Glomerular visceral epithelial cell (primary cell): ENCODE measurements around the gene GPATCH2.
A peak's percentile ranks its signal among the peaks of the same experiment; 100 is the strongest.

Experiments used
- DNase-seq: peaks from one replicate; pipeline ENCODE4 v3.0.0-alpha.2; 2016; ENCODE audit errors: extremely low spot score

The GPATCH2 gene

DNA sequence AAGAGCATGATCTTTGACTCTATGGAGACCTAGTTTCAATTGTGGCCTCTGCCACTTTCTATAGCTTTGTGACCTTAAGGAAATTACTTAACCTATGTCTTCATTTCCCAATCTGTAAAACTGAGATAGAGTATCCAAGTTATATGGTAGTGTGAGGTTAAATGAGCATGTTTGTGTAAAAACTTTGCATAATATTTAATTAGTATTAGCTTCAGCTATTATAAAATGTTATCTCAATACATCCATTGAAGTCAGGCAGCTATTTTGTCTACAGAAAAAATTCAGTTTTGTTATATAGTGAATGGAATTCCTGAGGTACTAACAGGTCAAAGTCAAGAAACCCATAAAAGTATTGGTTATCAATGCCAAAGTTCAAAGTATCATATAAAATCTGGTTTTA is 53.6 kb downstream of the GPATCH2 start:
- no peak for DNase-seq

- DNase-seq: no peak
These were observed 56.5 kb downstream of the GPATCH2 start for GRCh38 chr1:217574265-217574949.

DNA sequence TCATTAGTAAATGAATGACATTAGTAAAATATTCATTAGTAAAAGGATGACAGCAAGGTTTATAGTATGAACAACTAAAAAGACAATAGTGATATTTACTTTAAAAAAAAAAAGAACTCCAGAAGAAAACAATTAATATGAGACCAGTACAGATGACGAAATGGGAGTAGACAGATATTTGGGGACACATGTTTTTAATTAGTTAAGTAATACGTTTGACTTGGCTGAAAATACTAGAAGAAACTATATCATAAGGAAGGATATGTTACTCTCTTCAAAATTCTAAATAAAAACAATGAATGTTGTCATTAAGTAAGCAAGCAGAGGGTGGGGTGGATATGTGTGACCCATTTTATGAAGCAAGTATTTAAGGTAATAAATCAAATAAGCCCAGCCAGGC is 61.9 kb downstream of the GPATCH2 start:
- DNase-seq: no peak

DNA sequence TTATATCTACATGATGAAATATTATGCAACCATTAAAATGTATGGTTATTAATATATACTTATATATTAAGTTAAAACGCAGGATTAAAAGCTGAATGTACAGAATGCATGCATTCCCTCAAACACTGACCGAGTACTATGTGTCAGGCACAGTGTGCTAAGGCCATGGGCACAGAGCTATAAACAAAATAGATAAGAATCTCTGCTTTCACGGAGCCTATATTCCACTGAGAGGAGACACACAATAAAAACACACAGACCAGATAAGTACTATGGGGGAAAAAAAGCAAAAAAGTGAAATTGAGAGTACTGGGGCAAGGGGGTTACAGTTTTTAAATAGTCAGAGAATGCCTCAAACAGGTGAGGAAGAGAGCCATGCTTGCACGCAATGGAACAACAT is 62.7 kb downstream of the GPATCH2 start:
- DNase-seq: no peak

GRCh38 chr1:217564833-217565232 is 66.1 kb downstream of the GPATCH2 start:
- DNase-seq: no peak

DNA sequence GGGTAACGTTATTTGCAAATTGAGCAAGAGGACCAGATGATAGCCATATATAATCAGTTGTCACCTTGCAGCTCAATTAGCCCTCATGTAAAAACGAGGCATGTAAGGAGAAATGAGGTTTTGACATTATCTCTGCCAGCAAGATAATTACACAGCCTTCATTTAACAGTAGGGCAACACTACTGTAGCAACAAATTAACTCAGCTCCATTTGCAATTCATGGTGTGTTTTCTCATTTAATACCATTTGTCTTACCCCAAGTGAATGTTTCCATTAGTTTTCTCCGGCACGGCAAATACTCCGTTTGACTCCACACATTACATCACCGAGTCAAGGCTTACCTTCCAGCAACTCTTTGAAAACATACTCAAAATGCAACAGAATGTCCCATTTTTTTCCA is 66.7 kb downstream of the GPATCH2 start:
- DNase-seq: no peak

DNA sequence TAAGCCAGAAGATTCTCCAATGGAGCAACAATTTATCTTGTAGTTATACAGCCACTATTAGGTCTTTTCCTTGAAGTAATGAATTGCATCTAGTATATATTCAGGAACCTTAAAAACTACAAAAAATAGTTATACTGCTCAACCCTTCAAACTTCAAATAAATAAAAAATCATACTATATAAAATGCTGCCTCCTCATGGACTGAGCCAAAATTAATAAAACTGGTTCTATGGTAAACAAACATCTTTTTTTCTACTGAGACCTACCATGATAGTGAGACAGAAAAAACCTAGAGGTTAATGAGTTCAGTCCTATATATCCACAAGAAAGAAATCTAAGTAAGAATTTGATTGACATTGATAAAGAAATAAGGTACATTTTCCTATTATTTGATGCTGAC is 67.7 kb downstream of the GPATCH2 start:
- no peak for DNase-seq

DNA sequence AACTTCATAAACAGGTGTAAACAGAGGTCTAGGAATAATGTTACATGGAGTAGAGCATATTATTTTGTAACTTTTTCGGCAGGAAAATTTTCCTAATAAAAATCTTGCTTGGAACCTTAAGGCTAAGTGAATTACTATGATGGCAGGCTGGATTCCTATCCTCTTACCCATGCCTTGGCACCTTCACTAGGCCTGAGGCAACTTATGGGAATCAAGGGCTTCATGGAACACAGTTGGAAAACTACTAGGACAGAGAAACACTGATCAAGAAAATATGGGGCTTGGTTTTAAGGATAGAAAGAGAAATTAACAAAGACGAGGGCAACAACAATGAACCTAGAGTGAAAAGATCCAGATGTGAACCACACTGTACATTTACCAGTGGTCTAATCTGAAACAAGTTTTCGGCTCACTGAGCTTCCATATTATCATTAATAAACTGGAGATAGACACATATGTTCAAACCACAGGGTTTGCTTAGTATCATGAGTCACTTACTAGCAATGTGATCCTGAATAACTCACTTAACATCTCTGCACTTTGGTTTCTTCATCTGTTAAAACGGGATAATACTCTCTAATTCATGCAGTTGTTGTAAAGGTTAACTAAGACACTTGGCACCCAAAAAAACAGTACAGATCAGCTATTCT is 68.5 kb downstream of the GPATCH2 start:
- DNase-seq: peak; percentile 76

DNA sequence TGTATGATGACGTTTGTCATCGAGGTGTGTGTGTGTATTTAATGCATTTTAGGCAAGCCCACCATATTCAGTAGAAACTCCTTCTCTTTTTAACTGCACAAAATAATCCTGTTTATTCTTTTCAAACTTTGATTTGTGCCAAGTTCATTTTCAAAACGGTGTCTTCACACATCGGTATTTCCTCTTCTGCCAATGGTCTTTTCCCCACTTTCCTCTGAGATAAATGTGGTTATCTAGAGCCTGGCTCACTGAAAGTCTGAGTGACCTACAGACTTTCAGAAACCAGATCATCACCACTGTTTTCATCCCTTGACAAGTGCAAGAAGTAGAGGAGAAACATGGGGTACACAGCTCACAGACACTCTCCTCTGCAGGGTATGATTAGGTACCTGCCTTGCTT is 69.4 kb downstream of the GPATCH2 start:
- no peak for DNase-seq

DNA sequence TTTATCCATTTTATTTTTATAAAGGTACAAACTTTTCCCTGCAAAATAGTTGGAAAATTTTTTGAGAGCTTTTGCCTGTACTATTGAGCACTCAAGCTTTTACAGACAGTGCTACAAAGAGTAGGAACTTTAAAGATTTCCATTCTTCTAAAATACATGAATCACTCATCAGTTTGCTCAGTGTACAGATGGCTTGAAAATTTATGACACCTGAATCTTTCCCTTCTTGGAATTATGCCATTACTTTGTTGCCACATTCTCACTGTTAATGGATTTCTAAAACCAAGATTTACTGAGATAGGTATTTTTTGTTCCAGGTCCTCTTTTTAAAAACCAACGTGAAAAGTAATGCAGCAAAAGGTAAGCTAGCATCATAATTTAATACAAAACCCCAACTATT is 76.0 kb downstream of the GPATCH2 start:
- peak; percentile 4 for DNase-seq

DNA sequence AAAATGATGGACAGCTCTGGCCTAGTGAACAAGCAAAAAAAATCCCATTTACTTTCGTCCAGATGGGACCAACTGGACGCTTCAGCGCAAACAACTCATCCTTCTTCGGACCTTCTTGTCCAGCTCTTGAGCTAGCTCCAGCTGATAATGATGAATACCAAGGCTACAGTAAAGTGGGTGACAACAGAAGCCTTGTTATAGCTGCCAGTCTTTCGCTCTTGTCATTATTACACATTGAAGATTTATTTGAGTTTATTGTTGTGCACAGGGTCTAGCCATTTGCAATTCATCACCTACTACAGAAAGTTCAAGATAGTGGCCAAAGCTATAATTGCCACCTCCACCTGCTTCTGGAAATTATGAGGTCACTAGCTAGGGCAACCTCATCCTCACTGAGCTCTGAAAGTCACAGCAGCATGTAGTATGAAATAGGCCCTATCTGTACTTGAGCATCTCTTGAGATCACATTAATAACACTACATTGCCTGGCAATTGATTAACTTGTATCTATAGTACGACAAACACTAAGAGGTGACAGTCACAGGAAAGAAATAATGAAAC is 76.9 kb downstream of the GPATCH2 start:
- DNase-seq: no peak

- no peak for DNase-seq
These were observed 78.4 kb downstream of the GPATCH2 start for GRCh38 chr1:217552339-217552951.

GRCh38 chr1:217542837-217543236 is 88.1 kb downstream of the GPATCH2 start:
- DNase-seq: no peak

DNA sequence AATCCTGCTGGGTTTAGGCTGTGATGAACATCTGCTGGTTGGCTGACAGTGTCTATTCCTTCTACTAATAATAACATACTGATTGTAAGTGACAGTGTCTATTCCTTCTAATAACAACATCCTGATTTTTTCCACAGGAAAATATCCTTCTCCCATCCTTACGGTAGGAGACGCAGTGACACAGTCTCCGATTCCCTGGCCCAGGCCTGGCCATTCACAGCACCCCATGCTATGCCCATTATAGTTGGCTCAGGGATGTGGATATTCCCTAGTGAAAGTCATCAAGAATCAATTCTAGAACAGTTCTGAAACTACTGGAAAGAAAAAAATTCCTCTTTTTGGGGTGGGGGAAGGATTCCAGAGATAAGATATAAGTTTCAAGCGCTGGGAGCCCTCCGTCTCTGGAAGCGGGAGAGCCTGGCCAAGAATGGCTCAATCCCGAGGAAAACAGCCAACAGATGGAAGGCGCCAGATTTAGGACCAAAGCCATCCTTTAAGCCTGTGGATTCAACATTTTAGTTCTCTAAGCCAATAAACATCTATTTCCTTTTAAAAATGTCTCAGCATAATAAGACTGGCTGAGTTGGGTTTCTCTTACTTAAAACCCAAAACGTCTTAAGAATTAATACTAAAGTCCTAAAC is 88.6 kb downstream of the GPATCH2 start:
- DNase-seq: no peak

GRCh38 chr1:217540321-217540720 is 90.6 kb downstream of the GPATCH2 start:
- DNase-seq: no peak

DNA sequence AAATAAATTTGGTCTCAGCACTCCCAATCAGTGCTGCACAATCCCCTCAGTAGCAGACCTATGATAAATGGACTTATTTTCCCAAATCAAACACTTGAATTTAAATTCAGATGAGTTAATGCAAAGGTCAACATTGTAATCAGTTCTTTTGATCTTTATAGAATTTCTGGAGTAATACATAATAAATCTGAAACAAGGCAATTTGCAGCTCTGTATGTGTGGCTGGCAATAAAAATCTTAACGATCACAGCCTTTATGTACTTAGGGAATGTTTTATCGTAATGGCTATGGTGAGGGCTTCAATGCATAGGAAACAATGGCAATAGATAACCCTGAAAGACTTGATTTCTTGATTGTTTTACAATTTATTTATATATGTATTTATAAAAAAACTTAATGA is 91.4 kb downstream of the GPATCH2 start:
- no peak for DNase-seq

DNA sequence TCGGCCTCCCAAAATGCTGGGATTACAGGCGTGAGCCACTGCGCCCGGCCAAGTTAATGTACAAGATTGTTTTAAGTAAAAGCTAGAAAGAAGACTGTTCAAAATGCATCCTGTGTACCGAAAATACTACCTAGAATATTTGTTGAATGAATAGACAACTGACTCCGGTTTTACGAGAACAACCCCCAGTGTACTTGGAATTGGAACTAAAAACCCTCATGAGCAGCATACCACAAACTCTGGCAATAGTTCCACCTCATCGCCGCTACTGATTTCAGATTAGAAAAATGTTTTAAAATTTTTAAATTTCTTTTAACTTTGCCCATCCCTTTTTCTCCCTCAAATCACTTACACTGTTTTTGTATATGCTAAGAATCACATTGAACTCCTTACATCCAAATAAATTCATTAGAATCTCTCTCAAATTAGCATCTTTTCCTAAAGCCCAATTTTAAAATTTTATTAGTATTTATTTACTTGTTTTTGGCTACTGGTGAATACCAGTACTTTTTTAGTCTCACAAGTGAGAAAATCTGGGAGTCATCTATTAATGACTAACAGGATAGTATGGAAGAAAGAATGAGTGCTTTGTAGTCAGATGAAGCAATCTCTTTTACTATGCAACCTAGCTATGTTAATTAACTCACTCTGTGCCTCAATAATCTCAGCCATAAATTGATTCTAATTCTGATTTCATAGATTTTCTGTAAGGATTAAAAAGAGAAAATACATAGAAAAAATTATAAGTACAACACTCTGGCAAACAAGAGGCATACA is 95.1 kb downstream of the GPATCH2 start:
- no peak for DNase-seq

DNA sequence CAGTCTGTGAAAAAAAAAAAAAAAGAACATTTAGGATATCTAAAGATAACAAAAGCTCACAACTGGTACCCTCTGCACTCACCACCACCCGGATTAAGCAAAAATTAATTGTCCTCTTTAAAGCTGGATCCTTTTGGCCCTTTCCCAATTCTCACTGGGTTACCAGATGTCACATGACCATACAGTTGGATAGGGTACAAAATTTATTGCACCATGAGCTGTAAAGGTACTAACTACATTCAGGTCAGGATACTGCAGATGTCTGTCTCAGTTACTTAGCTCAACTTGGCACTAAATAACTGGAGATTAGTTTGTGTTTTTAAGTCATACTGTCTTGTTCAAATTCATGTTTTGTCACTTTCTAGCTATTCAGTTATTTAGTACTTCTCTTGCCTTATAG is 96.3 kb downstream of the GPATCH2 start:
- no peak for DNase-seq

- DNase-seq: no peak
These were observed 102.6 kb downstream of the GPATCH2 start for GRCh38 chr1:217528271-217528670.

GRCh38 chr1:217527151-217527550 is 103.7 kb downstream of the GPATCH2 start:
- DNase-seq: no peak

GRCh38 chr1:217526636-217527035 is 104.3 kb downstream of the GPATCH2 start:
- no peak for DNase-seq
